A673 (cell line): ENCODE results near the gene VAV2.

ENCODE experiments used
- CTCF ChIP-seq: fragments of 300-800, 200-600 bp; sonication (generic); conservative IDR thresholded peaks from 2 replicates; pipeline ENCODE4 v1.5.1; 2017; ENCODE audit warnings: low read depth, mild to moderate bottlenecking, antibody characterized with exemption, low read length, moderate library complexity, mixed read lengths
- EZH2 ChIP-seq: fragments of 200-600 bp; sonication (generic); IDR thresholded peaks from 2 replicates; pipeline ENCODE4 v1.6.1; 2017; ENCODE audit warnings: borderline replicate concordance, low read depth, mild to moderate bottlenecking, mixed read lengths, antibody characterized with exemption, low read length; ENCODE audit not compliant: poor library complexity, severe bottlenecking

GRCh38 chr9:133981958-133982681 is 10.0 kb downstream of the VAV2 start:
- TF ChIP-seq EZH2 (no peak), CTCF (no peak)
